HG03066 (cell line): ENCODE data around the gene SMTN.

Source experiments
- ATAC-seq: cut with Tn5 transposase; IDR thresholded peaks from one replicate; pipeline ENCODE4 v1.9.1; 2021; ENCODE audit warnings: low read depth; ENCODE audit not compliant: unreplicated experiment

Gene SMTN

GRCh38 chr22:31124811-31125465, 43.8 kb downstream of the SMTN start:
- ATAC-seq, result no peak

DNA sequence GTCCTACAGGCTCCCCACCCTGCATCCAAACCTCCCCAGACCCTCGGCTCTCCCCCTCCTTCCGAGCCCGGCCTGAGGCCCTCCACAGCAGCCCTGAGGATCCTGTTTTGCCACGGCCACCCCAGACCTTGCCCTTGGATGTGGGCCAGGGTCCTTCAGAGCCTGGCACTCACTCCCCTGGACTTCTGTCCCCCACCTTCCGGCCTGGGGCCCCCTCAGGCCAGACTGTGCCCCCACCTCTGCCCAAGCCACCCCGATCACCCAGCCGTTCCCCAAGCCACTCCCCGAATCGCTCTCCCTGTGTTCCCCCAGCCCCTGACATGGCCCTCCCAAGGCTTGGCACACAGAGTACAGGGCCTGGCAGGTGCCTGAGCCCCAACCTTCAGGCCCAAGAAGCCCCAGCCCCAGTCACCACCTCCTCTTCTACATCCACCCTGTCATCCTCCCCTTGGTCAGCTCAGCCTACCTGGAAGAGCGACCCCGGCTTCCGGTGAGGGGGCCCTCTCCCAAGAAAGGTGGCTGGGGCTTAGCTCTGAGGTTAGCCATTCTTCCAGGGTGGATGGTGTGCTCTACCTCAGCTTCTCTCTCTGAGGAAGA, 44.5 kb downstream of the SMTN start:
- ATAC-seq, result no peak

DNA sequence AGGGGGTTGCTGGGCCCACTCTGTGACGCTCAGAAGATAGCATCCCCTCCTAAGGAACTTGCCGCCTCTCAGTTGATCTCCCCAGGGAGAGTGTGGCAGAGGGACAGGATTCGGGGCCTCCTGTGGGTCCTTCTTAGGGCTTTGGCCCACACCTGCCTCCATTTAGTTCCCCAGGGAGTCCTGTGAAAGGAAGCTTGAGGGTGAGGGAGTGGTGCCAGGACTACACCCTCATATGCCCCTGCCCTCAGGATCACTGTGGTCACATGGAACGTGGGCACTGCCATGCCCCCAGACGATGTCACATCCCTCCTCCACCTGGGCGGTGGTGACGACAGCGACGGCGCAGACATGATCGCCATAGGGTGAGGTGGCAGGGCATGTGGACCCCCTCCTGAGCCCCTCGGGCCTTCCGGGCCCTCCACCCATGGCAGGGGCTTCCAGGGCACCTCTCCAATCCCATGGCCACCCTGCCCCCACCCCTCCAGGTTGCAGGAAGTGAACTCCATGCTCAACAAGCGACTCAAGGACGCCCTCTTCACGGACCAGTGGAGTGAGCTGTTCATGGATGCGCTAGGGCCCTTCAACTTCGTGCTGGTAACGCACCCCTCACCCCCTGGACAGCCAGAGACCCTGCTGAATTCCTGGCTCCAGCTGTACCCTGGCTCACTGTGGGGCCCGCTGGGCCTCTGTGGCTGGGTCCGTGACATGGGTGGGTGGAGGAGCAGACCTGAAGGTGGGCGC, 45.2 kb downstream of the SMTN start:
- no peak for ATAC-seq

DNA sequence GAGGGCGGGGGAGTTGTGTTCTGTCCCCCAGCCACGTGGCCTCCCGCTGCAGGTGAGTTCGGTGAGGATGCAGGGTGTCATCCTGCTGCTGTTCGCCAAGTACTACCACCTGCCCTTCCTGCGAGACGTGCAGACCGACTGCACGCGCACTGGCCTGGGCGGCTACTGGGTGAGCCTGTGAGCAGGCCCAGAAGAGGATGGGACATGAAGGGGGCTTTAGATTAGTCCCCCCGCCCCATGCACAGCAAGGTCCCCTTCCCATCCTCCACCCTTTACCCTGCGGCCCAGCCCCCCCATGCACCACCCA, 45.7 kb downstream of the SMTN start:
- ATAC-seq, result no peak

DNA sequence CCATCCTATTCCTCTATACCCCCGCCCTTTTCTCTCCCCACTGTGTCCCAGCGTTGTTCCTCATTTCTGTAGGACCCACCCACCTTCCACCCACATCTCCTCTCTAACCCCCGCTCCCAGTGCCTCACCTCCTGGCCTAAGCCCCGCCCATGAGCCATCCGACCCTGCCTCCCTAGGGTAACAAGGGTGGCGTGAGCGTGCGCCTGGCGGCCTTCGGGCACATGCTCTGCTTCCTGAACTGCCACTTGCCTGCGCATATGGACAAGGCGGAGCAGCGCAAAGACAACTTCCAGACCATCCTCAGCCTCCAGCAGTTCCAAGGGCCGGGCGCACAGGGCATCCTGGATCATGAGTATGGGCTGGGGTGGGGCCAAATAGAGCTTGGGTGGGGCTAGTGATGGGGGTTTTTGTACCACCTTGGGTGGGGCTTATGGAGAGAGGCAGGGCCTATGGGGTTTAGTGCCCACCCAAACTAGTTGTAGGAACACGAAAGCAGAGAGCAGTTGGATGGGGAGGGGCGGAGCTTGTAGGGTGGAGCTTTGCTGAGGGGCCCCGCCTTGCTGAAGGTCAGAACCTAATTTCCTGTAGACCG, 46.2 kb downstream of the SMTN start:
- no peak for ATAC-seq

GRCh38 chr22:31128156-31128555, 47.0 kb downstream of the SMTN start:
- ATAC-seq, result no peak

DNA sequence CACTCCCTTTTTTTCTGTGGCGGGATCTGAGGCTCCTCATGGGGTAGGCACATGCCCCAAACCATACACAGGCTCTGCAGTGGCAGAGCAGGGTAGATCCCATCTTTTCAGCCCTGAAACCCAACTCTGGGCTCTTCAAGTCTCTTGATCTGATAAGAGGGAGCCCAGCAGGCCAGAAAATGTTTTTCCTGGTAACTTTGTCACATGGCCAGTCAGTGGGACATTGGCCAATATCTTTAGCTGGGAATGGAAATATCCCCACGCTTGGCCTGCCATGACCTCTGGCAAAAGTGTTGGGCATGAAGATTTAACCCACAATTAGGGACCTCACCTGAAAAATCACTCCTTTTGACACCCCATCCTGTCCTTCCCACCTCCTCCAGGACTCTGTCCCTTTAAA, 49.8 kb downstream of the SMTN start:
- ATAC-seq, result no peak

- ATAC-seq, result no peak
These were observed 52.8 kb downstream of the SMTN start for GRCh38 chr22:31133911-31134310.

- ATAC-seq, result no peak
These were observed 53.6 kb downstream of the SMTN start for GRCh38 chr22:31134688-31135087.

- ATAC-seq, result no peak
These were observed 54.6 kb downstream of the SMTN start for GRCh38 chr22:31135706-31136105.

DNA sequence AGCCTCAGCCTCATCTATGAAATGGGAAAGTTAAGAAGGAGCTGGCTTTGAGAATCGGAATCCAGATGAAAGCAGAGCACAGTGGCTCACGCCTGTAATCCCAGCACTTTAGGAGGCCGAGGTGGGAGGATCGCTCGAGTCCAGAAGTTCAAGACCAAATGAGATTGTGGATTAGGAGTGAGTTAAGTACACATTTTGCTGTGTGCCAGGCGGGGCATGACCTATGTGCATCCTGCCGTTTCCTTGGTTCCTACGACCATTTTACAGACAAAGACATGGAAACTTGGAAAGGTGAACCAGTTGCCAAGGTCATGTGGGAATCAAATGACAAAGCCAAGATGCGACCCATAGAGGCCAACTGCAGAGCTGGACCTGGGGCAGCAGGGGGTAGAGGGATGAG, 55.0 kb downstream of the SMTN start:
- no peak for ATAC-seq

GRCh38 chr22:31136711-31137110, 55.6 kb downstream of the SMTN start:
- no peak for ATAC-seq

GRCh38 chr22:31137721-31138120, 56.6 kb downstream of the SMTN start:
- no peak for ATAC-seq

DNA sequence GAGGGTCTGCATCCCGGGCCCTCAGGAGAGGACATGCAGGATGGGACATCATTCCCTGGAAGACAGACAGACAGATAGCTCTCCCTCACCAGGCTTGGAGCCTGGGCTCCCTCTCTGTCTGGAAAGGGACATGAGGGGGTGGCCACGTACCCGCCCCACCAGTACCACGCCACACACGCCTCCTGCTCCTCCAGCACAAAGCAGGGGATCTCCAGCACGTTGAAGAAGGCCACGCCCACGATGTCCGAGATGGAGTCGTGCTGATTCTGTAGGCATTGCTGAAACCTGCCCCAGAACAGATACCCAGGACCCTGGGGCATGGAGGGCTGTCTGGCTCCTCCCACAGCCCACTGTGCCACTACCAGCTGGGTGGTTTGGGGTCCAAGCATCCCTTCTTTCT, 57.0 kb downstream of the SMTN start:
- no peak for ATAC-seq

GRCh38 chr22:31139066-31139465, 57.9 kb downstream of the SMTN start:
- no peak for ATAC-seq

GRCh38 chr22:31139866-31140716, 59.0 kb downstream of the SMTN start, which contains the start of gene PLA2G3:
PLA2G3 (minus strand) TSS chr22:31140508; CDS start chr22:31140354, 154 bp downstream.
- no peak for ATAC-seq

DNA sequence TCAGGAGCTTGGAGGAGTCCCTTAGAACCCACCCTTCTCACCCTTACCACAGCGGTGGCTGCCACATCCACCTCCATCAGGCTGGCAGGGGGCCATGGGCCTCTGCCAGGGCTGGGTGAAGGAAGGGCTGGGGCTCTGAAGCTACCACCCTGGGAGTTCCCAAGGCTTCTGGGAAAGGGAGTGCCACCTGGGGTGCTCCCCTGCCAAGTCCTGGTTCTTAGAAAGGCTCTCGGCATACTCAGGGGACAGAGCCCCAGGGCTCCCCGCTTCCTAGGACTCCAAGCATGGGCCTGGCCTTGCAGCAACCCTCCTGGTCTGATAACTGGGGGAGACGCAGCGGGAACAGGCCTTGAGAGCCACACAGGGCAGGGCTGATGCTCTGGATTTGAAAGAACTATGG, 59.6 kb downstream of the SMTN start:
- ATAC-seq, result no peak

- no peak for ATAC-seq
These were observed 60.4 kb downstream of the SMTN start for GRCh38 chr22:31141551-31141950.

- no peak for ATAC-seq
These were observed 61.2 kb downstream of the SMTN start for GRCh38 chr22:31142285-31142684.

DNA sequence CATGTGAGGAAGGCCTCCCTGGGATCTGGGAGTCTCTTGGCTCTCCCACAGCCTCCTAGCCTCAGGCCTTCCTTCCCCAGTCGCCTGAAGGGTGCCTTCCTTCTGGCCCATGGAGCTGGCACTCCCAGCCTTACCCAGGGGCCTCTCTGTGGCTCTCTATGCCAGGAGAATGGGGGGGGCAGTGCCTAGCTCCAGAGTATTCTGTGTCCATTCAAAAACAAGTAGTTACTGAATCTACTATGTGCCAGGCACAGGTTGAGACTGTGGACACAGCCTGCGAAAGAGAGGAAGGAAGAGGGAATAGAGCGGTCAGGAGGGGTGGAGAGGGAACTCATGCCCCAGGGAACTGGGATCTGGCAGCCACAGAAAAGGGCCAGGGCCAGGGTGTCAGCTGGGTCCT, 61.9 kb downstream of the SMTN start:
- no peak for ATAC-seq

DNA sequence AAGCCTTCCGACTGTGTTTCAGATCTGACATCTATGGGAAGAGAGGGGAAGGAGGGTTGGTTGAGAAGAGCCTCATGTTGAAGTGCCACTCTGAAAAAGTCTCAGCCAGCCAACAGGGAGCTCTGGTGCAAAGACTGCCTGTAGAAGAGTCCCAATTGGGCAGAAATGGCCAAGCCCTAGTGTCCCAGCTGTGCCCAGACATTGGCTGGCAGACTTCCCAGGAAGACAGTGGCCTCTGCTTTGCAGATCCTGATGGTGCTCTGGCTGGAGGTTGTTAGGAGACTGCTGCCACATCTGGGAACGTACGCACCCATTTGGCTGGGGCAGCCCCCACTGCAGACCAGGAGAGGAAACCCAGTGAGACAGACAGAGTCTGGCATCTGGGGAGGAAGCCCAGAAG, 62.4 kb downstream of the SMTN start:
- ATAC-seq, result no peak
